PC-9 (cell line): ENCODE measurements around the gene TENT5C. TPM values are rescaled to one million over a fixed set of nuclear protein-coding genes. Genes with fewer than 3 reads are reported as not detected.

Experiments
- BruUV-seq: library from RNA; stranded (reverse); fragments of 400-500 nt; replicated peaks from 2 replicates; lab custom pipeline; 2021; lab: Mats Ljungman, UMichigan
- CTCF ChIA-PET: fragments of 300-600 bp; sonication (Branson Sonifier 250); formaldehyde crosslinking; loops from one replicate; lab custom pipeline; 2022; ENCODE audit warnings: antibody characterized with exemption; lab: Charles Lee
- POLR2A ChIA-PET: fragments of 300-600 bp; sonication (Branson Sonifier 250); formaldehyde crosslinking; loops from one replicate; lab custom pipeline; 2022; ENCODE audit warnings: antibody characterized with exemption; ENCODE audit not compliant: unreplicated experiment; lab: Charles Lee
- DNase-seq, 2 experiments: peaks; one replicate each; pipeline versions ENCODE4 v3.0.0 to v3.0.0-alpha.2; 2015 to 2022; ENCODE audit warnings: mixed read lengths in 1 of 2
- H2AFZ ChIP-seq: fragments of 200-600 bp; sonication (generic); 2 replicates; pipeline ENCODE4 v1.8.1; 2017; ENCODE audit warnings: antibody characterized with exemption
- H3F3A ChIP-seq: fragments of 200-600 bp; sonication (generic); 2 replicates; pipeline ENCODE4 v1.8.1; 2017; ENCODE audit warnings: antibody characterized with exemption, mild to moderate bottlenecking, low read depth; ENCODE audit not compliant: insufficient read depth
- H3K27ac ChIP-seq: fragments of 200-600 bp; sonication (generic); 2 replicates; pipeline ENCODE4 v1.6.1; 2016; ENCODE audit warnings: mixed run types
- H3K27me3 ChIP-seq: fragments of 200-600 bp; sonication (generic); 2 replicates; pipeline ENCODE4 v1.6.1; 2016; ENCODE audit warnings: low read depth, mixed run types; ENCODE audit not compliant: insufficient read depth
- H3K36me3 ChIP-seq: fragments of 200-600 bp; sonication (generic); 2 replicates; pipeline ENCODE4 v1.6.1; 2016; ENCODE audit warnings: low read depth, mixed run types
- H3K4me1 ChIP-seq: fragments of 200-600 bp; sonication (generic); replicated peaks from 2 replicates; pipeline ENCODE4 v1.6.1; 2016; ENCODE audit warnings: mixed run types; ENCODE audit not compliant: insufficient read depth
- H3K4me2 ChIP-seq: fragments of 200-600 bp; sonication (generic); 2 replicates; pipeline ENCODE4 v1.6.1; 2017; ENCODE audit warnings: mixed run types
- H3K4me3 ChIP-seq: fragments of 200-600 bp; sonication (generic); 2 replicates; pipeline ENCODE4 v1.6.1; 2016; ENCODE audit warnings: mixed run types
- H3K79me2 ChIP-seq: fragments of 200-600 bp; sonication (generic); 2 replicates; pipeline ENCODE4 v1.6.1; 2017; ENCODE audit warnings: low read depth, mixed run types
- H3K9me2 ChIP-seq: fragments of 200-600 bp; sonication (generic); 2 replicates; pipeline ENCODE4 v1.8.1; 2017; ENCODE audit warnings: mild to moderate bottlenecking; ENCODE audit not compliant: insufficient read depth
- H3K9me3 ChIP-seq: fragments of 200-600 bp; sonication (generic); 2 replicates; pipeline ENCODE4 v1.8.1; 2016; ENCODE audit warnings: low read depth; ENCODE audit not compliant: insufficient read depth
- H4K20me1 ChIP-seq: fragments of 200-600 bp; sonication (generic); 2 replicates; pipeline ENCODE4 v1.8.1; 2017; ENCODE audit not compliant: insufficient read depth
- EZH2 ChIP-seq: fragments of 200-600 bp; sonication (generic); IDR thresholded peaks from 2 replicates; pipeline ENCODE4 v1.8.0; 2017; ENCODE audit warnings: antibody characterized with exemption, low read depth
- intact Hi-C: fragments of 100-400 bp; cut with micrococcal nuclease; formaldehyde crosslinking; loops from one replicate; pipeline ENCODE4 v1.10.0; 2022; ENCODE audit not compliant: unreplicated experiment
- total RNA-seq: library from RNA; stranded (reverse); gene quantifications from 2 replicates; pipeline ENCODE4 v1.2.3, GENCODE V29; 2021
- TF ChIP-seq, protein P1 (sequence below): fragments of 200-600 bp; sonication (generic); conservative IDR thresholded peaks from 2 replicates; pipeline ENCODE4 v1.6.1; 2017; ENCODE audit warnings: mixed run types, antibody characterized with exemption, mild to moderate bottlenecking, moderate library complexity

Gene TENT5C
- total RNA-seq, 1 experiment from 2014 or later = 4.3 TPM

DNA sequence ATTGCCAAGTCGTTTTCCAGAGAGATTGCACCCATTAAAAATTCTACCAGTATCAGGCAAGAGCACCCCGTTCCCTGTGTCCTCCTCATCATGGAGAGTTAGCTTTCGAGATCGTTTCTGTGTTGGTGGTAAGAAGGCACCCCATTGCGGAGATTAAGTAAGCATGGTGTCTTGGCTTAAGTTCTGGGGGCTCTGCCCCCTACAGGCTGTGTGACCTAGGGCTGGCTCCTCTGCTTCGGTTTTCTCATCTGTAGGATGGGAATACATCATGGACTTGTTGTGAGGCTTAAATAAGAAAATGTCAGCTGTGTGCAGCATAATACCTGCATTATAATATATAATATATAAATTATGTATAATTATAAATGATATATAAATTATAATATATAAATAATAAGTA is 36.8 kb upstream of the TENT5C start:
- Histone ChIP-seq H3K9me3 (no peaks in the 10 kb centered on the region), H3K36me3 (no peaks in the 10 kb centered on the region), H3K4me2 (no peak overlapping the region), H3F3A (peaks cover 32% of the 10 kb centered on the region), H3K79me2 (no peaks in the 10 kb centered on the region), H3K27me3 (no peaks in the 10 kb centered on the region), H3K27ac (no peak overlapping the region), H3K4me3 (no peak overlapping the region), H4K20me1 (no peaks in the 10 kb centered on the region), H3K4me1 (peaks cover 50% of the 10 kb centered on the region), H2AFZ (no peak overlapping the region), H3K9me2 (no peaks in the 10 kb centered on the region)
- no peak for TF ChIP-seq EZH2
- TF ChIP-seq, protein P1, sequence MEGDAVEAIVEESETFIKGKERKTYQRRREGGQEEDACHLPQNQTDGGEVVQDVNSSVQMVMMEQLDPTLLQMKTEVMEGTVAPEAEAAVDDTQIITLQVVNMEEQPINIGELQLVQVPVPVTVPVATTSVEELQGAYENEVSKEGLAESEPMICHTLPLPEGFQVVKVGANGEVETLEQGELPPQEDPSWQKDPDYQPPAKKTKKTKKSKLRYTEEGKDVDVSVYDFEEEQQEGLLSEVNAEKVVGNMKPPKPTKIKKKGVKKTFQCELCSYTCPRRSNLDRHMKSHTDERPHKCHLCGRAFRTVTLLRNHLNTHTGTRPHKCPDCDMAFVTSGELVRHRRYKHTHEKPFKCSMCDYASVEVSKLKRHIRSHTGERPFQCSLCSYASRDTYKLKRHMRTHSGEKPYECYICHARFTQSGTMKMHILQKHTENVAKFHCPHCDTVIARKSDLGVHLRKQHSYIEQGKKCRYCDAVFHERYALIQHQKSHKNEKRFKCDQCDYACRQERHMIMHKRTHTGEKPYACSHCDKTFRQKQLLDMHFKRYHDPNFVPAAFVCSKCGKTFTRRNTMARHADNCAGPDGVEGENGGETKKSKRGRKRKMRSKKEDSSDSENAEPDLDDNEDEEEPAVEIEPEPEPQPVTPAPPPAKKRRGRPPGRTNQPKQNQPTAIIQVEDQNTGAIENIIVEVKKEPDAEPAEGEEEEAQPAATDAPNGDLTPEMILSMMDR = no peak
- CTCF ChIA-PET = no interaction called here
- intact Hi-C loops = no loop called here
- DNase-seq = no peak
- no TSS peak for BruUV-seq
- POLR2A ChIA-PET = no interaction called here

DNA sequence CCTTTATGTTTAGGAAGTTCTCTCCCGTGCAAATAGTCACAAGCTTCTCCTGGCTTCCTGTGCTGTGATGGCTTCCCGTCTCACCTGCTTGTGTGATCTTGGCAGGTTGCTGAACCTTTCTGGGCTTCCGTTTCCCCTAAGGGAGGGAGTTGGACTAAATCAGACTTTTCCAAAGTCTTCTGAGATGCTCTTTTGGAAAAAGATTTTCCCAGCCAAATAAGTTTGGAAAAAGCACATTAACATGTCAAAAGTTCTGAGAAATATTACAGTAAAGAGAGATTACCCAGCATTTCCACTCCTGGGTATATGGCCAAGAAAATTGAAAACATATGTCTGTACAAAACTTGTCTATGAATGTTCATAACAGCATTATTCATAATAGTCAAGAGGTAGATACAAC is 36.0 kb upstream of the TENT5C start:
- Histone ChIP-seq H3K79me2 (no peaks in the 10 kb centered on the region), H3K27me3 (no peaks in the 10 kb centered on the region), H3K9me2 (no peaks in the 10 kb centered on the region), H3F3A (peaks cover 32% of the 10 kb centered on the region), H3K4me2 (peak overlapping the region; percentile 84), H3K9me3 (no peaks in the 10 kb centered on the region), H3K4me3 (peak overlapping the region; percentile 49; the same call in 1 of the 2 replicates), H2AFZ (no peak overlapping the region), H3K27ac (peak overlapping the region; percentile 84), H3K4me1 (peaks cover 44% of the 10 kb centered on the region), H4K20me1 (no peaks in the 10 kb centered on the region), H3K36me3 (no peaks in the 10 kb centered on the region)
- DNase-seq = no peak
- ChIA-PET POLR2A (no interaction called here), CTCF (no interaction called here)
- BruUV-seq = no TSS peak
- intact Hi-C loops = loop anchor here (2.0 kb wide), 1 partner anchor 29 kb away; no protein-coding TSS in a partner anchor
- TF ChIP-seq EZH2 = no peak
- TF ChIP-seq, protein P1 = no peak

DNA sequence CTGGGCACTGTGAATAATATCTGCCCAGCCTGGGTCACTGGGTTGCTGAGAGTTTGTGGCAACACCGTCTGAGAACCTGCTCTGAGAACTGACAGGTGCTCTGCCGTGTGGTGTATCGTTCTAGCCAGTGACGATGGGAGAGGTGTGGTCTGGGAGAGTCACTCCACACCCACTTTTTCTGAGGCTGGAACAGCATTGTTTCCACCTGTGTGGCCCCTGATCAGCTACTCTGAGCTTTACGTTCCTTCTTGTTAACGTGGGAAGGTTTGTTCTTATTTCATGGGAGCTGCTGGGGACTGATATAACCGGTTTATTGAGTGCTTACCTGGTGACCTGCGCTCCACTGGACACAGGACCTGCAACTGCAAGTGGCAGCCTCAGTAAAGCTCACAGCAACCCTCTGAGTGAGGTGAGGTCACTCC is 34.8 kb upstream of the TENT5C start:
- Histone ChIP-seq H3K9me2 (no peaks in the 10 kb centered on the region), H3K27me3 (no peaks in the 10 kb centered on the region), H3F3A (peaks cover 32% of the 10 kb centered on the region), H3K4me1 (peaks cover 41% of the 10 kb centered on the region), H3K9me3 (no peaks in the 10 kb centered on the region), H3K79me2 (no peaks in the 10 kb centered on the region), H4K20me1 (no peaks in the 10 kb centered on the region), H3K36me3 (no peaks in the 10 kb centered on the region), H3K27ac (peak overlapping the region; percentile 84), H3K4me3 (peak overlapping the region; percentile 49; the same call in 1 of the 2 replicates), H3K4me2 (peak overlapping the region; percentile 84), H2AFZ (peak overlapping the region; percentile 77)
- POLR2A ChIA-PET = interaction anchor here (0.6 to 0.8 kb wide), 4 partner anchors 78 to 668 kb away, joined by 3 to 5 read pairs (median 4); partner anchors contain the start of gene TTF2
- TF ChIP-seq, protein P1 = no peak
- no peak for TF ChIP-seq EZH2
- CTCF ChIA-PET = interaction anchor here (0.6 to 1.2 kb wide), 3 partner anchors 35 to 455 kb away, joined by 3 to 7 read pairs (median 4); no protein-coding TSS in a partner anchor
- DNase-seq = peak; percentile 77 to 100
- BruUV-seq = no TSS peak
- intact Hi-C loops = loop anchor here (1.0 to 2.0 kb wide), 2 partner anchors 30 to 34 kb away; no protein-coding TSS in a partner anchor
